Spleen (tissue), 7 donors: ENCODE data around the gene MAS1.

Experiments
- POLR2A ChIP-seq, 3 donors: fragments of 450-650 bp; IDR thresholded peaks; one replicate each; pipeline ENCODE4 v1.5.1; 2017; ENCODE audit warnings: antibody characterized with exemption in 3 of 3, mild to moderate bottlenecking in 1 of 3
- POLR2AphosphoS5 ChIP-seq, 3 donors: sonication (generic); formaldehyde crosslinking; IDR thresholded peaks; one replicate each; pipeline ENCODE4 v1.5.1; 2017; ENCODE audit warnings: antibody characterized with exemption in 3 of 3
- TF ChIP-seq, protein P1 (sequence below), 11 experiments: fragments of 200-600 bp in 7 of 11; fragments of 450-650 bp in 4 of 11; sonication (generic) in 4 of 11; IDR thresholded peaks in 8 of 11; conservative IDR thresholded peaks in 3 of 11; 1 replicate in 7 of 11; 2 replicates in 4 of 11; pipeline versions ENCODE4 v1.4.0 to v1.8.0; 2016 to 2021; ENCODE audit warnings: antibody characterized with exemption in 11 of 11, inconsistent platforms in 4 of 11, mild to moderate bottlenecking in 1 of 11
- donor health status: DM: no; HTN: no; CAD: no; lungs with moderate emphysema.
- donor health status: DM: no; HTN: no; CAD: no.
- donor health status: DM: no; HTN: no; CAD: no.

DNA sequence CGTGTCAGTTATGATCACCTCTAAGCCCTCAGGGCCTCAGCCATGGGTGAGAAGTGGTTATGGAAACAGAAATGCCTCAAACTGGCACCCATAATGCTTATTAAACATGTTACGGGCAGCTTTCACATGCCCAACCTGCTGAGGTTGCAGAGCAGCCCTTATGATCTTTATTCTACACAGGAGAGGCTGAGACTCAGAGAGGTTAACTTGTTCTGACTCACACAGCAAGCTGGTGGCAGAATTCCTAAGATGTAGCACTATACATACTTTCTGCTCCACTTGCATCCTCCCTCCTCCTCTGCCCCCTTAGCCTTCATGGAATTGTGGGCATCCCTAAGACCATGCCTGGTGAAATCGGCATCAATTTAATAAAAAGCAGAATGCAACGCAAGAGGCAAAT is 43.4 kb downstream of the MAS1 start:
- TF ChIP-seq, protein P1, sequence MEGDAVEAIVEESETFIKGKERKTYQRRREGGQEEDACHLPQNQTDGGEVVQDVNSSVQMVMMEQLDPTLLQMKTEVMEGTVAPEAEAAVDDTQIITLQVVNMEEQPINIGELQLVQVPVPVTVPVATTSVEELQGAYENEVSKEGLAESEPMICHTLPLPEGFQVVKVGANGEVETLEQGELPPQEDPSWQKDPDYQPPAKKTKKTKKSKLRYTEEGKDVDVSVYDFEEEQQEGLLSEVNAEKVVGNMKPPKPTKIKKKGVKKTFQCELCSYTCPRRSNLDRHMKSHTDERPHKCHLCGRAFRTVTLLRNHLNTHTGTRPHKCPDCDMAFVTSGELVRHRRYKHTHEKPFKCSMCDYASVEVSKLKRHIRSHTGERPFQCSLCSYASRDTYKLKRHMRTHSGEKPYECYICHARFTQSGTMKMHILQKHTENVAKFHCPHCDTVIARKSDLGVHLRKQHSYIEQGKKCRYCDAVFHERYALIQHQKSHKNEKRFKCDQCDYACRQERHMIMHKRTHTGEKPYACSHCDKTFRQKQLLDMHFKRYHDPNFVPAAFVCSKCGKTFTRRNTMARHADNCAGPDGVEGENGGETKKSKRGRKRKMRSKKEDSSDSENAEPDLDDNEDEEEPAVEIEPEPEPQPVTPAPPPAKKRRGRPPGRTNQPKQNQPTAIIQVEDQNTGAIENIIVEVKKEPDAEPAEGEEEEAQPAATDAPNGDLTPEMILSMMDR (IDR thresholded peaks at IDR 0.05 in 8 of 11, conservative IDR thresholded peaks at IDR 0.05 in 3 of 11): no peak
- TF ChIP-seq POLR2A (IDR thresholded peaks at IDR 0.05): no peak
- TF ChIP-seq POLR2AphosphoS5 (IDR thresholded peaks at IDR 0.05): no peak
